Stimulated activated CD8-positive, alpha-beta memory T cell treated with anti-CD3 and anti-CD28 coated beads, Interleukin-15, amount 100 ng/mL, for 4 hours (primary cell): ENCODE results near the gene SENP5.

Experiments
- DNase-seq, 2 donors: peaks; one replicate each; pipeline ENCODE4 v3.0.0-alpha.2; 2020; ENCODE audit warnings: low read depth in 2 of 2

Gene SENP5

GRCh38 chr3:196969134-196969659 is 101.5 kb downstream of the SENP5 start:
- peak in 1 of 2 donors; percentile 19 for DNase-seq

GRCh38 chr3:196969660-196970546 is 102.2 kb downstream of the SENP5 start:
- peak; percentile 13 to 48 for DNase-seq

- no peak for DNase-seq
Observed at GRCh38 chr3:196970547-196971093, 102.9 kb downstream of the SENP5 start.

- no peak for DNase-seq
Observed at GRCh38 chr3:196971094-196971698, 103.5 kb downstream of the SENP5 start.

GRCh38 chr3:196974661-196975060 is 106.9 kb downstream of the SENP5 start:
- no peak for DNase-seq

- no peak for DNase-seq
Observed at GRCh38 chr3:196975349-196975748, 107.6 kb downstream of the SENP5 start.

- DNase-seq: no peak
Observed at GRCh38 chr3:196976941-196977340, 109.2 kb downstream of the SENP5 start.

GRCh38 chr3:196979545-196979944 is 111.8 kb downstream of the SENP5 start:
- no peak for DNase-seq

- DNase-seq: no peak
Observed at GRCh38 chr3:196981657-196982056, 113.9 kb downstream of the SENP5 start.

GRCh38 chr3:196983186-196983585 is 115.5 kb downstream of the SENP5 start:
- no peak for DNase-seq
